ENCODE data around the gene IKZF1.

Gene IKZF1

DNA sequence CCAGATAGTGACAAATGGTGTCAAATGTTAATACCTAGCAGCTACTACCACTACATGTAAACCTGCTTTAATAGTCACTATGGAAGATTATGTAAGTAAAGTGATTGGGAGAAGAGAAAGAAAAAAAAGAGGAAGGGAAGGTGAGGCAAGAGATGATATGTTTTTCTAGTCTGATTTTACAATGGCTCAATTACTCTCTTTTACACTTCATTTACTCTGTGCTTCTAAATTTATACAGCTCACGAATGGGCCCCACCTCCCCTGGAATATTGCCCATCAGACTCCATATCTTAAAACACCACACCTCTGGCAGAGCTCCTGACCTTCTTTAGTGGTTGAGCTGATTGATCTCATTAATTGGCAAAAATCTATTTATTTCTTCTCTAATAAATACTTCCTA, 28.0 kb upstream of the IKZF1 start:
- Histone ChIP-seq H3K4me1 (no peaks in the 10 kb centered on the region), H3K36me3 (no peaks in the 10 kb centered on the region), H3K4me3 (no peak overlapping the region), H3K27ac (no peak overlapping the region), H3K9me3 (no peaks in the 10 kb centered on the region), H3K27me3 (no peaks in the 10 kb centered on the region)
- DNase-seq: no peak
- intact Hi-C loops (cut with DNase I; ENCODE audit: low total_unique reads): no loop called here
- TF ChIP-seq, protein P1, sequence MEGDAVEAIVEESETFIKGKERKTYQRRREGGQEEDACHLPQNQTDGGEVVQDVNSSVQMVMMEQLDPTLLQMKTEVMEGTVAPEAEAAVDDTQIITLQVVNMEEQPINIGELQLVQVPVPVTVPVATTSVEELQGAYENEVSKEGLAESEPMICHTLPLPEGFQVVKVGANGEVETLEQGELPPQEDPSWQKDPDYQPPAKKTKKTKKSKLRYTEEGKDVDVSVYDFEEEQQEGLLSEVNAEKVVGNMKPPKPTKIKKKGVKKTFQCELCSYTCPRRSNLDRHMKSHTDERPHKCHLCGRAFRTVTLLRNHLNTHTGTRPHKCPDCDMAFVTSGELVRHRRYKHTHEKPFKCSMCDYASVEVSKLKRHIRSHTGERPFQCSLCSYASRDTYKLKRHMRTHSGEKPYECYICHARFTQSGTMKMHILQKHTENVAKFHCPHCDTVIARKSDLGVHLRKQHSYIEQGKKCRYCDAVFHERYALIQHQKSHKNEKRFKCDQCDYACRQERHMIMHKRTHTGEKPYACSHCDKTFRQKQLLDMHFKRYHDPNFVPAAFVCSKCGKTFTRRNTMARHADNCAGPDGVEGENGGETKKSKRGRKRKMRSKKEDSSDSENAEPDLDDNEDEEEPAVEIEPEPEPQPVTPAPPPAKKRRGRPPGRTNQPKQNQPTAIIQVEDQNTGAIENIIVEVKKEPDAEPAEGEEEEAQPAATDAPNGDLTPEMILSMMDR (IDR thresholded peaks at IDR 0.05): no peak

- intact Hi-C loops (cut with DNase I; ENCODE audit: low total_unique reads): no loop called here
- no peaks in the 10 kb centered on the region for H3K4me1 ChIP-seq
Measured at GRCh38 chr7:50278120-50278519, 26.4 kb upstream of the IKZF1 start.

GRCh38 chr7:50281680-50282445, 22.7 kb upstream of the IKZF1 start:
- Histone ChIP-seq H3K9me3 (no peaks in the 10 kb centered on the region), H3K27ac (no peak overlapping the region), H3K4me3 (no peak overlapping the region), H3K27me3 (no peaks in the 10 kb centered on the region), H3K4me1 (no peaks in the 10 kb centered on the region), H3K36me3 (no peaks in the 10 kb centered on the region)
- TF ChIP-seq, protein P1 (IDR thresholded peaks at IDR 0.05): no peak
- DNase-seq: peak in 1 of 2 donors; percentile 32
- intact Hi-C loops (cut with DNase I; ENCODE audit: low total_unique reads): no loop called here

More at GRCh38 chr7:50278120-50278519, 26.4 kb upstream of the IKZF1 start:
- Histone ChIP-seq H3K36me3 (no peaks in the 10 kb centered on the region), H3K4me3 (no peak overlapping the region), H3K9me3 (no peaks in the 10 kb centered on the region), H3K27ac (no peak overlapping the region), H3K27me3 (no peaks in the 10 kb centered on the region)
- no peak for DNase-seq
- TF ChIP-seq, protein P1 (IDR thresholded peaks at IDR 0.05): no peak

GRCh38 chr7:50282813-50283605, 21.5 kb upstream of the IKZF1 start:
- no peaks in the 10 kb centered on the region for H3K27me3 ChIP-seq
- no peak overlapping the region for H3K4me3 ChIP-seq
- no peak for DNase-seq
- TF ChIP-seq, protein P1 (IDR thresholded peaks at IDR 0.05): no peak
- H3K36me3 ChIP-seq: no peaks in the 10 kb centered on the region
- H3K27ac ChIP-seq: no peak overlapping the region
- H3K4me1 ChIP-seq: no peaks in the 10 kb centered on the region
- no peaks in the 10 kb centered on the region for H3K9me3 ChIP-seq
- intact Hi-C loops (cut with DNase I; ENCODE audit: low total_unique reads): no loop called here

DNA sequence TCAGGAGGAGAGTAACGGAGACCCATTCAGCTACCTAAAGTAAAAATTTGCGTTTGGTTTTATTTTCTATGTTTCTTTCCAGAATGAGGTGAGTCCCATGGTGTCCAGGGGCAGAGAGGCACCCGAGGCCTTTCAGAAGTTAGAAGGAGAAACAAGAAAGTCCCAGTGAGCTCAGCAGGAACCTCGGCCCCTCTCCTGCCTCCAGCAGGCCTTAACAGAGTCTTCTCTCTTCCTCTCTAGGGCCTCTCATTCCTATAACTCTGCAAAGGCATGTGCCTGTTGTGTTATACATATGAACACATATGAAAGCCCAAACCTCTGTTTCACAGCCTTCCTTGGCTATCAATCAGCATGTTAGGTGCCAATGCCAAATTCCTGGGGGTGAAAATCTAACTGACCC, 20.8 kb upstream of the IKZF1 start:
- Histone ChIP-seq H3K27ac (no peak overlapping the region), H3K36me3 (no peaks in the 10 kb centered on the region), H3K4me3 (no peak overlapping the region), H3K27me3 (no peaks in the 10 kb centered on the region), H3K4me1 (no peaks in the 10 kb centered on the region), H3K9me3 (no peaks in the 10 kb centered on the region)
- TF ChIP-seq, protein P1 (IDR thresholded peaks at IDR 0.05): no peak
- intact Hi-C loops (cut with DNase I; ENCODE audit: low total_unique reads): no loop called here
- DNase-seq: no peak
